Colonic mucosa (tissue), 4 donors: ENCODE data around the gene LRRD1. TPM values are rescaled to one million over a fixed set of nuclear protein-coding genes. Genes with fewer than 3 reads are reported as not detected.

Experiments used
- DNase-seq: peaks from one replicate; pipeline ENCODE4 v3.0.0-alpha.2; 2020
- H3K27ac ChIP-seq: fragments of 200-600 bp; one replicate; pipeline ENCODE4 v1.8.0; 2021
- H3K27me3 ChIP-seq: fragments of 200-600 bp; one replicate; pipeline ENCODE4 v1.8.0; 2021
- H3K36me3 ChIP-seq: fragments of 200-600 bp; one replicate; pipeline ENCODE4 v1.8.0; 2021
- H3K4me1 ChIP-seq: fragments of 200-600 bp; one replicate; pipeline ENCODE4 v1.8.0; 2021; ENCODE audit warnings: mild to moderate bottlenecking
- H3K4me3 ChIP-seq: fragments of 200-600 bp; one replicate; pipeline ENCODE4 v1.8.0; 2021
- H3K9ac ChIP-seq, 2 donors: one replicate each; pipeline ENCODE4 v1.7.0; 2013; ENCODE audit warnings: control low read depth in 2 of 2, low read depth in 2 of 2, low read length in 2 of 2
- H3K9me3 ChIP-seq: fragments of 200-600 bp; one replicate; pipeline ENCODE4 v1.8.0; 2021
- intact Hi-C: fragments of 100-400 bp; cut with DNase I; formaldehyde crosslinking; loops from one replicate; pipeline ENCODE4 v1.14.1; 2022
- total RNA-seq, 2 donors: library from RNA; stranded (reverse); fragmentation: NEBNext Ultra II Directional in 1 of 2; extraction: Animal tissue kit (Norgen Biotek cat#: 25700) in 1 of 2; gene quantifications; one replicate each; pipeline ENCODE4 v1.2.1, GENCODE V29; 2021
- TF ChIP-seq, protein P1 (sequence below): fragments of 200-600 bp; IDR thresholded peaks from one replicate; pipeline ENCODE4 v1.8.0; 2022; ENCODE audit warnings: antibody characterized with exemption, mild to moderate bottlenecking
- donor health status: healthy.
- donor health status: DM: no; HTN: no; CAD: no.
- donor health status: DM: no; HTN: no; CAD: no.

LRRD1 gene
- not detected for total RNA-seq

GRCh38 chr7:92178928-92179924 lies at the start of gene LRRD1:
Gene LRRD1 (minus strand): TSS chr7:92179142. CDS start chr7:92165202, 13,940 bp downstream.
- DNase-seq: peak; percentile 93
- H3K36me3 ChIP-seq: no peaks in the 10 kb centered on the region

DNA sequence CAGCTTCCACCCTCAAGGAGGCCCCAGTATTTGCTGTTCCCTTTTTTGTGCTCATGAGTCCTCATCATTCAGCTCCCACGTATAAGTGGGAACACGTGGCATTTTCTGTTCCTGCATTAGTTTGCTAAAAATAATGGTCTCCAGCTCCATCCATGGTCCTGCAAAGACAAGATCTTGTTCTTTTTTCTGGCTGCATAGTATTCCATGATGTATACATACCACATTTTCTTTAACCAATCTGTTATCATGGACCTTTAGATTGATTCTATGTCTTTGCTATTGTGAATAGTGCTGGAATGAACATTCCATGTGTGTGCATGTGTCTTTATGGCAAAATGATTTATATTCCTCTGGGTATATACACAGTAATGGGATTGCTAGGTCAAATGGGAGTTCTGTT lies 49.8 kb upstream of the LRRD1 start:
- no peaks in the 10 kb centered on the region for H3K27me3 ChIP-seq
- intact Hi-C loops: no loop called here
- TF ChIP-seq, protein P1, sequence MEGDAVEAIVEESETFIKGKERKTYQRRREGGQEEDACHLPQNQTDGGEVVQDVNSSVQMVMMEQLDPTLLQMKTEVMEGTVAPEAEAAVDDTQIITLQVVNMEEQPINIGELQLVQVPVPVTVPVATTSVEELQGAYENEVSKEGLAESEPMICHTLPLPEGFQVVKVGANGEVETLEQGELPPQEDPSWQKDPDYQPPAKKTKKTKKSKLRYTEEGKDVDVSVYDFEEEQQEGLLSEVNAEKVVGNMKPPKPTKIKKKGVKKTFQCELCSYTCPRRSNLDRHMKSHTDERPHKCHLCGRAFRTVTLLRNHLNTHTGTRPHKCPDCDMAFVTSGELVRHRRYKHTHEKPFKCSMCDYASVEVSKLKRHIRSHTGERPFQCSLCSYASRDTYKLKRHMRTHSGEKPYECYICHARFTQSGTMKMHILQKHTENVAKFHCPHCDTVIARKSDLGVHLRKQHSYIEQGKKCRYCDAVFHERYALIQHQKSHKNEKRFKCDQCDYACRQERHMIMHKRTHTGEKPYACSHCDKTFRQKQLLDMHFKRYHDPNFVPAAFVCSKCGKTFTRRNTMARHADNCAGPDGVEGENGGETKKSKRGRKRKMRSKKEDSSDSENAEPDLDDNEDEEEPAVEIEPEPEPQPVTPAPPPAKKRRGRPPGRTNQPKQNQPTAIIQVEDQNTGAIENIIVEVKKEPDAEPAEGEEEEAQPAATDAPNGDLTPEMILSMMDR: no peak
- no peaks in the 10 kb centered on the region for H3K4me1 ChIP-seq
- H3K36me3 ChIP-seq: no peaks in the 10 kb centered on the region
- no peak overlapping the region for H3K9ac ChIP-seq
- H3K4me3 ChIP-seq: no peak overlapping the region
- DNase-seq: no peak
- H3K27ac ChIP-seq: no peak overlapping the region
- no peaks in the 10 kb centered on the region for H3K9me3 ChIP-seq

More at GRCh38 chr7:92178928-92179924, at the start of gene LRRD1:
- Histone ChIP-seq H3K9me3 (no peaks in the 10 kb centered on the region), H3K4me1 (no peaks in the 10 kb centered on the region), H3K9ac (peak within 1 kb of the TSS; percentile 46 to 74), H3K27ac (no peak within 1 kb of the TSS), H3K27me3 (no peaks in the 10 kb centered on the region), H3K4me3 (peak within 1 kb of the TSS; percentile 41)
- intact Hi-C loops: no loop called here
- TF ChIP-seq, protein P1: peak; percentile 99

DNA sequence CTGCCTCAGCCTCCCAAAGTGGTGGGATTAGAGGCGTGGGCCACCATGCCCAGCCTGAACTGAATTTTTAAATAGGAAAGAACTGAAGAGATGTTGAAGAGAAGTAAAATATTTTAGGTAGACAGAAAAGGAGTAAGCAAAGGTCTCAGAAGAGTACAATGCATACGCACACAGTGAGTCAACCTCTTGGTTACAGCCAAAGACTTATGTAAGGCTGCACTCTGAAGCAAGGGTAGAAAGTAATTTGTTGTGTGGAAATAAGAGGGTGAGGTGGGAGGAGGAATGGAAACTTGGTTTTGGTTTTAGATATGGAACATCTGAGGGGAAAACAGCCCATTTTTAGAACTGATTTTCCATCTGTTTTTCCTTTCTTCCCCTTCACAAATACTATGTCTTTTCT lies 49.2 kb upstream of the LRRD1 start:
- Histone ChIP-seq H3K36me3 (no peaks in the 10 kb centered on the region), H3K4me3 (no peak overlapping the region), H3K27me3 (no peaks in the 10 kb centered on the region), H3K27ac (no peak overlapping the region), H3K4me1 (no peaks in the 10 kb centered on the region), H3K9me3 (no peaks in the 10 kb centered on the region), H3K9ac (no peak overlapping the region)
- TF ChIP-seq, protein P1: no peak
- no peak for DNase-seq
- intact Hi-C loops: no loop called here

GRCh38 chr7:92226981-92227380 lies 48.0 kb upstream of the LRRD1 start:
- H3K36me3 ChIP-seq: peaks cover 4% of the 10 kb centered on the region
- intact Hi-C loops: no loop called here
- DNase-seq: no peak
- H3K4me1 ChIP-seq: no peaks in the 10 kb centered on the region
- H3K4me3 ChIP-seq: no peak overlapping the region
- TF ChIP-seq, protein P1: no peak
- H3K27me3 ChIP-seq: no peaks in the 10 kb centered on the region
- no peak overlapping the region for H3K9ac ChIP-seq
- H3K9me3 ChIP-seq: no peaks in the 10 kb centered on the region
- no peak overlapping the region for H3K27ac ChIP-seq

GRCh38 chr7:92221766-92222165 lies 42.8 kb upstream of the LRRD1 start:
- intact Hi-C loops: no loop called here
- TF ChIP-seq, protein P1: no peak
- H3K4me3 ChIP-seq: no peak overlapping the region
- peaks cover 15% of the 10 kb centered on the region for H3K36me3 ChIP-seq
- DNase-seq: no peak
- no peak overlapping the region for H3K9ac ChIP-seq
- H3K27ac ChIP-seq: no peak overlapping the region
- H3K9me3 ChIP-seq: no peaks in the 10 kb centered on the region
- H3K4me1 ChIP-seq: no peaks in the 10 kb centered on the region
- H3K27me3 ChIP-seq: no peaks in the 10 kb centered on the region
